Measurements from ENCODE around the gene SSRP1. TPM values are rescaled to one million over a fixed set of nuclear protein-coding genes. Genes with fewer than 3 reads are reported as not detected.
"Not testable (repeated sequence)": the region's sequence is repeated elsewhere in the genome, so short reads cannot be mapped to it uniquely, and the experiment has no call there.

The SSRP1 gene
- polyA plus RNA-seq, 3 donors from 2014 or later: 24.6 to 41.6 (median 25.6) TPM

DNA sequence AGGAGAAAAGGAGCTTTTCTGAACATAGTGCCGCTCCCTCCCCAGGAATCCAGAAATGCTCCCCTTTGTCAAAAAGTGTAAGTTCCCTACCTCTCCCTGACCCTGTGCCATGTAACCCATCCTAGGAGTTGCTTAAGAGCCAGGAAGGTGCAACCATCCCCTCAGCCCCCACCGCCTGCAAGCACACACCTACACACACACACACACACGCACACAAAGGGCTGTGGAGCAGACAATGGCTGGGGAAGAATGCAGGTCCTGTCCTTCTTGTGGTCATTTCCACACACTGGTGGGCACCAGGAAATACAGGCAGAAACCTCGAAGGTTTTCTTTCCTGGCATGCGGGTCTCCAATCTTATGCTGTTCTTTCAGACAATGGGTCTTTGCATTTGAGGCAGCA lies 3.6 kb upstream of the SSRP1 start:
- Mint-ChIP-seq H3K4me3 (no peak overlapping the region), H3K9me3 (no peaks in the 10 kb centered on the region), H3K27ac (peak overlapping the region in 1 of 6 donors; percentile 41), H3K27me3 (ENCODE audit: low read depth in 3 of 3) (peaks cover 0 to 16% (median 5%) of the 10 kb centered on the region in 3 donors), H3K4me1 (peaks cover 33 to 46% of the 10 kb centered on the region in 2 donors), H3K36me3 (peaks cover 0 to 3% (median 0%) of the 10 kb centered on the region in 3 donors)
- DNase-seq: no peak

DNA sequence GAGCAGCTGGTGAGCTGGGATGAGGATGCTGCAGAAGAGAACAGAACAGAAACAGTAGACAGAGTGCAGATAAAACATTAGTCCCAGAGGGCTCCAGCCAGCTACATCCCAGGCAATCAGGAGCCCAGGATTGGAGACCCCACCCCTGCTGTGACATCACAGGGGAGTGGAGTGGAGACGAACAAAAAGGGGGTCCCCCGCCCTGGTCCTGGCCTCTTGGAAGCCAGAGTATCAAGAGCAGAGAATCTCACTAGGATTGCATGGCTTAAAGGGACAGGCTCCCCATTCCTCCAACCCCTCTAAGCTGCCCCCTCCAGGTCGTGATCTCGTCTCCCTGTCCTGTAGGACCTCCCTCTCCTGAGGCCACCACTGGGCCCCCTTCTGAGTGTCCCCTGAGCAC lies 2.5 kb upstream of the SSRP1 start, which contains the start of gene P2RX3:
P2RX3 (plus strand) TSS at position 211 of the 400 bp plus-strand sequence. CDS start 199 bp downstream, outside the sequence.
- peaks cover 39 to 57% of the 10 kb centered on the region in 2 donors for H3K4me1 Mint-ChIP-seq
- no peaks in the 10 kb centered on the region for H3K9me3 Mint-ChIP-seq
- peaks cover 0 to 16% (median 5%) of the 10 kb centered on the region in 3 donors for H3K27me3 Mint-ChIP-seq (ENCODE audit: low read depth in 3 of 3)
- H3K36me3 Mint-ChIP-seq: peaks cover 0 to 3% (median 2%) of the 10 kb centered on the region in 3 donors
- peak within 1 kb of the TSS in 2 of 5 donors; percentile 27 to 43 for H3K4me3 Mint-ChIP-seq
- no peak for DNase-seq
- peak within 1 kb of the TSS in 5 of 6 donors; percentile 27 to 97 (median 67) for H3K27ac Mint-ChIP-seq

- H3K27ac Mint-ChIP-seq: peak overlapping the region; percentile 97 to 99 (median 98)
- peaks cover 0 to 16% (median 5%) of the 10 kb centered on the region in 3 donors for H3K27me3 Mint-ChIP-seq (ENCODE audit: low read depth in 3 of 3)
Observed at GRCh38 chr11:57336856-57337255, 1.2 kb upstream of the SSRP1 start.

GRCh38 chr11:57336111-57336666 lies 497 bp upstream of the SSRP1 start:
- Mint-ChIP-seq H3K4me1 (peaks cover 35 to 49% of the 10 kb centered on the region in 2 donors), H3K9me3 (no peaks in the 10 kb centered on the region), H3K36me3 (peaks cover 8 to 20% (median 12%) of the 10 kb centered on the region in 3 donors), H3K27me3 (ENCODE audit: low read depth in 3 of 3) (peaks cover 0 to 13% (median 5%) of the 10 kb centered on the region in 3 donors), H3K4me3 (peak overlapping the region; percentile 86 to 97 (median 94)), H3K27ac (peak overlapping the region; percentile 97 to 99 (median 98))
- DNase-seq: no peak

More at GRCh38 chr11:57336856-57337255, 1.2 kb upstream of the SSRP1 start:
- DNase-seq, H3K9me3 Mint-ChIP-seq: not testable (repeated sequence)
- Mint-ChIP-seq H3K36me3 (peaks cover 4 to 13% (median 11%) of the 10 kb centered on the region in 3 donors), H3K4me1 (peaks cover 39 to 55% of the 10 kb centered on the region in 2 donors), H3K4me3 (peak overlapping the region; percentile 86 to 97 (median 94))

GRCh38 chr11:57335023-57335342 lies 709 bp downstream of the SSRP1 start:
- Mint-ChIP-seq H3K4me1 (peaks cover 27 to 37% of the 10 kb centered on the region in 2 donors), H3K36me3 (peaks cover 17 to 32% (median 22%) of the 10 kb centered on the region in 3 donors), H3K9me3 (no peaks in the 10 kb centered on the region), H3K4me3 (peak overlapping the region; percentile 79 to 97 (median 92)), H3K27me3 (ENCODE audit: low read depth in 3 of 3) (peaks cover 0 to 10% (median 5%) of the 10 kb centered on the region in 3 donors), H3K27ac (peak overlapping the region; percentile 87 to 99 (median 97))
- DNase-seq: no peak

- Mint-ChIP-seq H3K27me3 (ENCODE audit: low read depth in 3 of 3) (peaks cover 0 to 5% (median 5%) of the 10 kb centered on the region in 3 donors), H3K9me3 (no peaks in the 10 kb centered on the region), H3K36me3 (peaks cover 32 to 53% (median 34%) of the 10 kb centered on the region in 3 donors), H3K27ac (peak overlapping the region in 1 of 6 donors; percentile 61), H3K4me3 (peak overlapping the region in 1 of 5 donors; percentile 14), H3K4me1 (peaks cover 27 to 33% of the 10 kb centered on the region in 2 donors)
- DNase-seq: no peak
Observed at GRCh38 chr11:57332694-57333440, 2.8 kb downstream of the SSRP1 start.

- Mint-ChIP-seq H3K36me3 (peaks cover 41 to 63% (median 44%) of the 10 kb centered on the region in 3 donors), H3K4me3 (no peak overlapping the region), H3K27ac (no peak overlapping the region), H3K27me3 (ENCODE audit: low read depth in 3 of 3) (peaks cover 2 to 7% (median 5%) of the 10 kb centered on the region in 3 donors), H3K4me1 (peaks cover 31 to 37% of the 10 kb centered on the region in 2 donors), H3K9me3 (no peaks in the 10 kb centered on the region)
- DNase-seq: no peak
Observed at GRCh38 chr11:57331720-57332119, 4.0 kb downstream of the SSRP1 start.

GRCh38 chr11:57330029-57330428 lies 5.7 kb downstream of the SSRP1 start:
- H3K27me3 Mint-ChIP-seq (ENCODE audit: low read depth in 3 of 3): peaks cover 2 to 8% (median 3%) of the 10 kb centered on the region in 3 donors
- peaks cover 35 to 40% of the 10 kb centered on the region in 2 donors for H3K4me1 Mint-ChIP-seq

GRCh38 chr11:57327721-57328120 lies 8.0 kb downstream of the SSRP1 start:
- peaks cover 41 to 65% (median 46%) of the 10 kb centered on the region in 3 donors for H3K36me3 Mint-ChIP-seq
- no peak for DNase-seq
- peaks cover 0 to 2% (median 0%) of the 10 kb centered on the region in 6 donors for H3K9me3 Mint-ChIP-seq
- peak overlapping the region in 2 of 5 donors; percentile 15 to 43 for H3K4me3 Mint-ChIP-seq
- H3K27me3 Mint-ChIP-seq (ENCODE audit: low read depth in 3 of 3): peaks cover 2 to 20% (median 5%) of the 10 kb centered on the region in 3 donors
- peaks cover 29 to 32% of the 10 kb centered on the region in 2 donors for H3K4me1 Mint-ChIP-seq
- H3K27ac Mint-ChIP-seq: peak overlapping the region in 2 of 6 donors; percentile 83 to 95

More at GRCh38 chr11:57330029-57330428, 5.7 kb downstream of the SSRP1 start:
- peaks cover 0 to 2% (median 0%) of the 10 kb centered on the region in 6 donors for H3K9me3 Mint-ChIP-seq
- peak overlapping the region in 1 of 6 donors; percentile 28 for H3K27ac Mint-ChIP-seq
- no peak overlapping the region for H3K4me3 Mint-ChIP-seq
- DNase-seq: no peak
- H3K36me3 Mint-ChIP-seq: peaks cover 41 to 70% (median 50%) of the 10 kb centered on the region in 3 donors

GRCh38 chr11:57325735-57326048 lies 10.0 kb downstream of the SSRP1 start:
- peaks cover 0 to 2% (median 0%) of the 10 kb centered on the region in 6 donors for H3K9me3 Mint-ChIP-seq
- peak overlapping the region; percentile 88 to 95 (median 91) for H3K4me3 Mint-ChIP-seq
- H3K4me1 Mint-ChIP-seq: peaks cover 29 to 32% of the 10 kb centered on the region in 2 donors
- H3K36me3 Mint-ChIP-seq: peaks cover 28 to 45% (median 37%) of the 10 kb centered on the region in 3 donors
- no peak for DNase-seq
- H3K27me3 Mint-ChIP-seq (ENCODE audit: low read depth in 3 of 3): peaks cover 2 to 20% (median 5%) of the 10 kb centered on the region in 3 donors
- peak overlapping the region; percentile 91 to 98 (median 94) for H3K27ac Mint-ChIP-seq

GRCh38 chr11:57324886-57325734 lies 10.6 kb downstream of the SSRP1 start, which contains the start of gene TNKS1BP1:
TSS of gene TNKS1BP1 (minus strand) at chr11:57324952. CDS start at chr11:57321885, 3,067 bp downstream.
- Mint-ChIP-seq H3K4me3 (peak within 1 kb of the TSS; percentile 88 to 95 (median 91)), H3K27me3 (ENCODE audit: low read depth in 3 of 3) (peaks cover 2 to 20% (median 5%) of the 10 kb centered on the region in 3 donors), H3K9me3 (peaks cover 0 to 2% (median 0%) of the 10 kb centered on the region in 6 donors), H3K36me3 (peaks cover 25 to 40% (median 32%) of the 10 kb centered on the region in 3 donors), H3K4me1 (peaks cover 29 to 32% of the 10 kb centered on the region in 2 donors), H3K27ac (peak within 1 kb of the TSS; percentile 91 to 98 (median 94))
- peak; percentile 83 to 88 (median 85) for DNase-seq

- Mint-ChIP-seq H3K9me3 (peaks cover 0 to 2% (median 0%) of the 10 kb centered on the region in 6 donors), H3K4me1 (peaks cover 29 to 32% of the 10 kb centered on the region in 2 donors), H3K27ac (peak overlapping the region in 5 of 6 donors; percentile 53 to 95 (median 90)), H3K27me3 (ENCODE audit: low read depth in 3 of 3) (peaks cover 2 to 20% (median 5%) of the 10 kb centered on the region in 3 donors), H3K4me3 (peak overlapping the region; percentile 82 to 89 (median 87)), H3K36me3 (peaks cover 18 to 32% (median 32%) of the 10 kb centered on the region in 3 donors)
- DNase-seq: no peak
Observed at GRCh38 chr11:57324154-57324885, 11.4 kb downstream of the SSRP1 start.

Data from immature natural killer cell (primary cell).